ENCODE measurements around the gene TEX10.

DNA sequence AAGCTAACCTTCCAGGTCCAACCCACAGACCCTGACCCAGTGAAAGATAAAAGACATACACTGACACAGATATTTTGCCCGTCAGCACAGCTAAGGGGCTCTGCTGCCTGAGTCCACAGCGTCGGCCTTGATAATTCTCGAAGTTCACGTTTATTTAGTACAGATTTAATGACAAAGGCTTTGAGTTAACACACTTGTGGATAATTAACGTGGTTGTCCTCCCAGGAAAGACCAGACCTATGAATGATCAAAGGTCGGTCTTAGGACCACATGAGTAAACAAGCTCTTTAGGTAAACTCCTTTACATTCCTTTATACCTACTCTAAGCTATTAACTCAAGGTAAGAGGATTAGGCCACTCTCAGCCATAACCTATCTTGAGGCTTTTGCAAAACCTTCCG lies 11.3 kb upstream of the TEX10 start:
- TF ChIP-seq EP300 (IDR thresholded peaks at IDR 0.05) (no peak), CTCF (IDR thresholded peaks at IDR 0.05) (no peak), POLR2A (IDR thresholded peaks at IDR 0.05) (no peak), POLR2AphosphoS5 (IDR thresholded peaks at IDR 0.05) (no peak)
